ENCODE results near the gene IGLON5. TPM values are rescaled to one million over a fixed set of nuclear protein-coding genes. Genes with fewer than 3 reads are reported as not detected.

Gene IGLON5
- total RNA-seq, 1 experiment from 2014 or later = not detected

Other genes starting within 250 kb of the IGLON5 start
- not detected in 2 replicates for gene KLK13, start 246.6 kb upstream of the IGLON5 start, total RNA-seq (2014; rRNA removed; shearing (Covaris generic))
- not detected in 2 replicates for gene KLK14, start 228.8 kb upstream of the IGLON5 start, total RNA-seq (2014; rRNA removed; shearing (Covaris generic))
- gene CTU1, start 203.2 kb upstream of the IGLON5 start, total RNA-seq (2014; rRNA removed; shearing (Covaris generic)) = 26.5 and 32.3 TPM in 2 replicates
- gene SIGLEC9, start 186.7 kb upstream of the IGLON5 start, total RNA-seq (2014; rRNA removed; shearing (Covaris generic)) = 0.67 and 1.4 TPM in 2 replicates
- not detected in 2 replicates for gene SIGLEC7, start 169.3 kb upstream of the IGLON5 start, total RNA-seq (2014; rRNA removed; shearing (Covaris generic))
- gene CD33, start 86.6 kb upstream of the IGLON5 start, total RNA-seq (2014; rRNA removed; shearing (Covaris generic)) = 52.3 and 53.7 TPM in 2 replicates
- not detected in 2 replicates for gene SIGLECL1, start 60.6 kb upstream of the IGLON5 start, total RNA-seq (2014; rRNA removed; shearing (Covaris generic))
- gene VSIG10L, start 30.5 kb downstream of the IGLON5 start, total RNA-seq (2014; rRNA removed; shearing (Covaris generic)) = 0.37 and 1.3 TPM in 2 replicates
- 68.4 and 92.5 TPM in 2 replicates for gene ETFB, start 54.7 kb downstream of the IGLON5 start, total RNA-seq (2014; rRNA removed; shearing (Covaris generic))
- not detected in 2 replicates for gene CLDND2, start 57.4 kb downstream of the IGLON5 start, total RNA-seq (2014; rRNA removed; shearing (Covaris generic))
- not detected in 2 replicates for gene NKG7, start 61.0 kb downstream of the IGLON5 start, total RNA-seq (2014; rRNA removed; shearing (Covaris generic))
- gene LIM2, start 76.3 kb downstream of the IGLON5 start, total RNA-seq (2014; rRNA removed; shearing (Covaris generic)) = not detected in 2 replicates
- gene C19orf84, start 78.9 kb downstream of the IGLON5 start, total RNA-seq (2014; rRNA removed; shearing (Covaris generic)) = not detected in 2 replicates
- not detected in 2 replicates for gene SIGLEC10, start 106.0 kb downstream of the IGLON5 start, total RNA-seq (2014; rRNA removed; shearing (Covaris generic))
- gene SIGLEC8, start 146.8 kb downstream of the IGLON5 start, total RNA-seq (2014; rRNA removed; shearing (Covaris generic)) = not detected in 2 replicates
- gene CEACAM18, start 166.9 kb downstream of the IGLON5 start, total RNA-seq (2014; rRNA removed; shearing (Covaris generic)) = not detected in 2 replicates
- gene SIGLEC12, start 190.2 kb downstream of the IGLON5 start, total RNA-seq (2014; rRNA removed; shearing (Covaris generic)) = not detected in 2 replicates
- not detected in 2 replicates for gene SIGLEC6, start 220.0 kb downstream of the IGLON5 start, total RNA-seq (2014; rRNA removed; shearing (Covaris generic))